HG03565 (cell line): Measurements from ENCODE around the gene FBXO41.

Experiments
- ATAC-seq: cut with Tn5 transposase; IDR thresholded peaks from one replicate; pipeline ENCODE4 v1.9.1; 2021; ENCODE audit warnings: mild to moderate bottlenecking, moderate library complexity; ENCODE audit not compliant: unreplicated experiment

Gene FBXO41

GRCh38 chr2:73217826-73218225, 66.5 kb downstream of the FBXO41 start:
- no peak for ATAC-seq

- no peak for ATAC-seq
Measured at GRCh38 chr2:73217160-73217559, 67.1 kb downstream of the FBXO41 start.

DNA sequence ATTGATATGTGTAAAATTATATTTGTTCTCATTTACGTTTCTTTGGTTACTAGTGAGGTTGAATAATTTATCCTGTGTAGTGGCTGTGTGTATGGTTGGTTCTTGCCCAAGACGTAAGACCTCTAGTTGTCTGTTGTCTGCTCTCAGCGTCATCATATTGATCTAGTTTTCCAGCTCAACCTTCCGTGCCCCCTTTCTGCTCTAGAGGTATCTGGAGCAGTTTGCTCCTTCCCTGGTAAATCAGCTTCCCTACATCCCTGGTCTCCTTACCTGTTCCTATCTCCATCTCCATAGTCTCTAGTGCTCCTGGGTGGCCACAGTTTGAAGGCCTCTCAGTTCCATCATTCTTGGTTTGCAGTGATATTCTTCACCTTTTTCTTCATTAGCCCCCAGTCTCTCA, 69.0 kb downstream of the FBXO41 start:
- no peak for ATAC-seq

DNA sequence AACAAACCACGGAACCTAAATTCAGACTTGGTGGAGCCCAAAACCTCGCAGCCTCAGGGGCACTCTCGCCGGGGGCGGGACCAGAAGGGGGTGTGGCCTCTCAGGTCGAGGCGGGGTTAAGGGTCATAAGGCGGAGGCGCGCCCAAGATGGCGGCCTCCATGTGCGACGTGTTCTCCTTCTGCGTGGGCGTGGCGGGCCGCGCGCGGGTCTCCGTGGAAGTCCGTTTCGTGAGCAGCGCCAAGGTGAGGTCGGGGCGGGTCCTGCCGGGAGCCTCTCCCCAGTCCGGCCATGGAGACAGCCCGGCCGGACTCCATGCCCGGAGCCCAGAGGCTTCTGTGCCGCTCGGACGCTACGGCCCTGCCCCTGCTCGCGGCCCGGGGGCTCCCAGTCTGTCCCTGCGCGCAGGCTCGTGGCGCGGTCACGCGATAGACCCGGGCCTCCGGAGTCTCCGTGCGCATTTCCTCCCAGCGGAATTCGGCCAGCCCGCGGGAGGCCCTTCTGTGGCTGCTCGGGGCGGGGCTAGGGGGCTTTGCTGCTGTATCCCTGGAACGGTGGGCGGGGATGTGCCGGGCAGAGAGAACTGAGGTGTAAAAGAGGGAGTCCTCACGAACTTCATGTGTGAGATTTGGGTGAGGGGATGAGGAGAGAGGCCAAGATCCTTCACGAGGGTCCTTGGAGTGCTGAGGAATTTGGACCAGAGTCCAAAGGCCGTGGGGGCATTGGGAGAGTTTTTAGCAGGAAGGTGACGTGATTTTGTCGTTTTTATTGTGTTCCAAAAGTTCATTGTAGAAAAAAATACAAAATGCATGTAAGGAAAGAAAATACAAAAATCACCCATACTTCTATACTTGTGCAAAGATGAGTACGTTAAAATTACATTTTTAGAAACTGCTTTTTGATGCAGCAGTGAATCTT, 69.9 kb downstream of the FBXO41 start, which contains the start of gene SMYD5:
Gene SMYD5, plus strand, starts transcription at position 126 of the 916 bp plus-strand sequence. Its CDS starts 22 bp downstream, at position 148.
- peak; percentile 83 for ATAC-seq

DNA sequence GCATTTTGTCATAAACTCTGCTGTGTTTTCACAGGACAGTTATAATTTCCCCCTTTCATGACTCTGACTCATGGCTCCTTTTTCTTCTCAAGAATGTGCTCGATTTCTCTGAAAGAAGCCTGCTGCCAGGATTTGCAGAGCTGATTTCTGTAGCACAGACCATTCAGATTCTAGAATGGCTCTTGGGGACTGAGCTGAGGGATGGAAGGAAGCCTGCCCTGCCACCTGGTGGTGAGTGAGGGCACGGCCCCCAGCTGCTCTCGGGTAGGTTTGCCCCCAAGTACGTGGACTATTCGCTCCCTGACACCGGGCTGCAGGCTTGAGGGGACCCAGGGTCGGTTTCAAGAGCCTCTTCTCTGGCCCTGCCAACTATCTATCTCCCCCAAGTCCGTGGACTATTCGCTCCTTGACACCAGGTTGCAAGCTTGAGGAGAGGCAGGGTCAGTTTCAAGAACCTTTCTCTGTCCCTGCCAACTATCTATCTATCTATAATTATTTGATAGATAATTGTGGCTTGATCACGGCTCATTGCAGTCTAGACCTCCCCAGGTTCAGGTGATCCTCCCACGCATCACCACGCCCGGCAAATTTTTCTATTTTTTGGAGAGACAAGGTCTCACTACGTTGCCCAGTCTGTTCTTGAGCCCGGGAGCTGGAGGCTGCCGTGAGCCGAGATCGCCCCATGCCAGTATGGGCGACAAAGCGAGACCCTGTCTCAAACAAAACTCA, 71.7 kb downstream of the FBXO41 start:
- ATAC-seq = peak; percentile 63

- no peak for ATAC-seq
Measured at GRCh38 chr2:73212098-73212447, 72.2 kb downstream of the FBXO41 start.

- ATAC-seq = no peak
Measured at GRCh38 chr2:73210696-73211095, 73.6 kb downstream of the FBXO41 start.

- no peak for ATAC-seq
Measured at GRCh38 chr2:73210019-73210418, 74.3 kb downstream of the FBXO41 start.

GRCh38 chr2:73208258-73208657, 76.0 kb downstream of the FBXO41 start:
- ATAC-seq = no peak

DNA sequence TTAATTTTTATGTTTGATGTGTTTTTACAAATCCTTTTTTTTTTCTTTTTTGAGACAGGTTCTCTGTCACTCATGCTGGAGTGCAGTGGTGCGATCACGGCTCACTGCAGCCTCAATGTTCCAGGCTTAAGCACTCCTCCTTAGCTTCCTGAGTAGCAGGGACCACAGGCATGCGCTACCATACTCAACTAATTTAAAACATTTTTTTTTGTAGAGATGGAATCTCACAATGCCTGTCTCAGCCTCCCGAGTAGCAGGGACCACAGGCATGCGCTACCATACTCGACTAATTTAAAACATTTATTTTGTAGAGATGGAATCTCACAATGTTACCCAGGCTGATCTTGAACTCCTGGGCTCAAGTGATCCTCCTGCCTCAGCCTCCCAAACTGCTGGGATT, 78.7 kb downstream of the FBXO41 start:
- no peak for ATAC-seq
